Spleen (tissue), 11 donors: Measurements from ENCODE around the gene RASA3. TPM values are rescaled to one million over a fixed set of nuclear protein-coding genes. Genes with fewer than 3 reads are reported as not detected.
A peak's percentile ranks its signal among the peaks of the same experiment; 100 is the strongest.

ENCODE experiments used
- DNase-seq: peaks from one replicate; pipeline ENCODE4 v3.0.0-alpha.2; 2020
- H3K27ac ChIP-seq, 8 donors: fragments of 200-600 bp; sonication (generic) in 7 of 8; 1 replicate in 4 of 8; 2 replicates in 4 of 8; pipeline versions ENCODE4 v1.5.0 to v1.8.0; 2016 to 2021; ENCODE audit warnings: inconsistent platforms in 4 of 8, mild to moderate bottlenecking in 4 of 8, moderate library complexity in 1 of 8
- H3K27me3 ChIP-seq, 7 donors: fragments of 200-600 bp; sonication (generic) in 6 of 7; replicated peaks in 1 of 7; 1 replicate in 4 of 7; 2 replicates in 3 of 7; pipeline versions ENCODE4 v1.5.0 to v1.8.0; 2016 to 2021; ENCODE audit warnings: inconsistent platforms in 3 of 7, mild to moderate bottlenecking in 1 of 7
- H3K36me3 ChIP-seq, 6 donors: fragments of 200-600 bp; sonication (generic) in 5 of 6; 1 replicate in 4 of 6; 2 replicates in 2 of 6; pipeline versions ENCODE4 v1.5.0 to v1.8.0; 2016 to 2021; ENCODE audit warnings: inconsistent platforms in 2 of 6
- H3K4me1 ChIP-seq, 6 donors: fragments of 200-600 bp; sonication (generic) in 5 of 6; 1 replicate in 3 of 6; 2 replicates in 3 of 6; pipeline versions ENCODE4 v1.5.0 to v1.8.0; 2016 to 2021; ENCODE audit warnings: inconsistent platforms in 3 of 6
- H3K4me3 ChIP-seq, 8 donors: fragments of 200-600 bp; sonication (generic) in 7 of 8; 1 replicate in 4 of 8; 2 replicates in 4 of 8; pipeline versions ENCODE4 v1.5.0 to v1.8.0; 2016 to 2021; ENCODE audit warnings: inconsistent platforms in 4 of 8, mild to moderate bottlenecking in 4 of 8, moderate library complexity in 2 of 8
- H3K9me3 ChIP-seq, 8 donors: fragments of 200-600 bp; sonication (generic) in 7 of 8; 1 replicate in 4 of 8; 2 replicates in 4 of 8; pipeline versions ENCODE4 v1.5.0 to v1.8.0; 2016 to 2021; ENCODE audit warnings: inconsistent platforms in 4 of 8
- POLR2A ChIP-seq, 3 donors: fragments of 450-650 bp; IDR thresholded peaks; one replicate each; pipeline ENCODE4 v1.5.1; 2017; ENCODE audit warnings: antibody characterized with exemption in 3 of 3, mild to moderate bottlenecking in 1 of 3
- POLR2AphosphoS5 ChIP-seq, 3 donors: sonication (generic); formaldehyde crosslinking; IDR thresholded peaks; one replicate each; pipeline ENCODE4 v1.5.1; 2017; ENCODE audit warnings: antibody characterized with exemption in 3 of 3
- WGBS, 5 donors: extraction: QIAGEN DNeasy Blood & Tissue Kit in 3 of 5; methylation state at CpG; one replicate each; pipeline versions ENCODE4 v1.1.5 to v1.1.7; 2013 to 2018; 5-methylcytosine and 5-hydroxymethylcytosine counted together
- intact Hi-C: fragments of 100-400 bp; cut with DNase I; formaldehyde crosslinking; loops from one replicate; pipeline ENCODE4 v1.15.0; 2023; ENCODE audit warnings: low total_unique reads
- polyA plus RNA-seq, 3 donors: library from polyadenylated mRNA; stranded (reverse); fragments of 200-250 nt; gene quantifications; one replicate each; pipeline ENCODE4 v1.2.1, GENCODE V29; 2013
- total RNA-seq, 7 donors: library from RNA; depleted of rRNA in 3 of 7; stranded (reverse); fragments of >200 nt in 3 of 7; fragmentation: NEBNext Ultra II Directional in 4 of 7; extraction: Animal tissue kit (Norgen Biotek cat#: 25700) in 4 of 7; gene quantifications; one replicate each; pipeline versions ENCODE4 v1.1.0 to v1.2.1, GENCODE V29; 2016 to 2021
- TF ChIP-seq, protein P1 (sequence below), 11 experiments: fragments of 200-600 bp in 7 of 11; fragments of 450-650 bp in 4 of 11; sonication (generic) in 4 of 11; IDR thresholded peaks in 8 of 11; conservative IDR thresholded peaks in 3 of 11; 1 replicate in 7 of 11; 2 replicates in 4 of 11; pipeline versions ENCODE4 v1.4.0 to v1.8.0; 2016 to 2021; ENCODE audit warnings: antibody characterized with exemption in 11 of 11, inconsistent platforms in 4 of 11, mild to moderate bottlenecking in 1 of 11
- donor health status: healthy with polysubstance abuse.
- donor health status: DM: no; HTN: no; CAD: no; lungs with moderate emphysema.
- donor health status: DM: no; HTN: no; CAD: no.
- donor health status: Bipolar disorder and iron deficiency.
- donor health status: healthy.
- donor health status: DM: no; HTN: no; CAD: no.
- donor health status: DM: yes; HTN: yes; CAD: no.

RASA3 gene
- total and polyA plus RNA-seq, 10 donors: 11.7 to 52.8 (median 47.7) TPM

DNA sequence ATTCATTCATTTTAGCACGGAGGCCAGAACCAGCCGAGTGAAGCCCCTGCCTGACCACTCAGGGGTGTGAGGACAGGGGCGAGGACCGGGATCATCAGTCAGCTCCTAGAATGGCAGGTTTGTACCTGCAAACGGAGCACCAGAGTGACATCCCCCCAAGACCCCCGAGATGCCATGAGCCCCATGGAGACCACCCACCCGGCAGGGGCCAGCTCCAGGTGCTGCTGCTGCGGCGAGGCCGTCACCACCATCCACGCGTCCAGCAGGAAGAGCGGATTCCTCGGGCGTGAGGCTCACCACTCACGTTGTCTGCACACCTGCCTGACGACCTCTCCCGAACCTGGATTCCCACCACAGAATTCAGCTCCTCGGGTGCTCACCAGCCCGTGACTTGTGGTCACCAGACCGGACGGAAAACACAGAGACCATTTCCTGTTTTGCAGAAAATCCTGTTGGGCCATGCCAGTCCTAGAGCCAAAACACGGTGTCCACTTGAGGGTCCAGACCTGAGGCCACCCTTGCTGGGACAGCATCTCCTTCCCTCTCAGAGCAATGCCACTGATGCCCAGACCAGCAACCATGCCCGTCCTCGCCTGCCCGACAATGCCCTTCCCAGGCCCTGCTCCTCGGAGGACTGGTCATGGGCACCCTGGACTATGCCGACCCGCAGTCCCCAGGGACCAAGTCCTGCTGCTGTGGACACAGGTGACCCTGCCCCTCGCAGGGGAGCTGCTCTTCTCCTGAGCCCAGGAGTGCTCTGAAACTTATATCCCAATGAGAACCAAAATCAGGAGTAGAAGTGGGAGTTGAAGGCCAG, 74.2 kb downstream of the RASA3 start:
- no peaks in the 10 kb centered on the region for H3K27me3 ChIP-seq
- H3K4me3 ChIP-seq: peak overlapping the region in 1 of 8 donors; percentile 21
- TF ChIP-seq POLR2AphosphoS5 (IDR thresholded peaks at IDR 0.05) (peak in 1 of 3 donors; percentile 32), POLR2A (IDR thresholded peaks at IDR 0.05) (no peak)
- TF ChIP-seq, protein P1, sequence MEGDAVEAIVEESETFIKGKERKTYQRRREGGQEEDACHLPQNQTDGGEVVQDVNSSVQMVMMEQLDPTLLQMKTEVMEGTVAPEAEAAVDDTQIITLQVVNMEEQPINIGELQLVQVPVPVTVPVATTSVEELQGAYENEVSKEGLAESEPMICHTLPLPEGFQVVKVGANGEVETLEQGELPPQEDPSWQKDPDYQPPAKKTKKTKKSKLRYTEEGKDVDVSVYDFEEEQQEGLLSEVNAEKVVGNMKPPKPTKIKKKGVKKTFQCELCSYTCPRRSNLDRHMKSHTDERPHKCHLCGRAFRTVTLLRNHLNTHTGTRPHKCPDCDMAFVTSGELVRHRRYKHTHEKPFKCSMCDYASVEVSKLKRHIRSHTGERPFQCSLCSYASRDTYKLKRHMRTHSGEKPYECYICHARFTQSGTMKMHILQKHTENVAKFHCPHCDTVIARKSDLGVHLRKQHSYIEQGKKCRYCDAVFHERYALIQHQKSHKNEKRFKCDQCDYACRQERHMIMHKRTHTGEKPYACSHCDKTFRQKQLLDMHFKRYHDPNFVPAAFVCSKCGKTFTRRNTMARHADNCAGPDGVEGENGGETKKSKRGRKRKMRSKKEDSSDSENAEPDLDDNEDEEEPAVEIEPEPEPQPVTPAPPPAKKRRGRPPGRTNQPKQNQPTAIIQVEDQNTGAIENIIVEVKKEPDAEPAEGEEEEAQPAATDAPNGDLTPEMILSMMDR (IDR thresholded peaks at IDR 0.05 in 8 of 11, conservative IDR thresholded peaks at IDR 0.05 in 3 of 11): no peak
- peaks cover 25 to 81% (median 61%) of the 10 kb centered on the region in 6 donors for H3K4me1 ChIP-seq
- H3K9me3 ChIP-seq: no peaks in the 10 kb centered on the region
- WGBS, 5 donors: 74 to 85% (median 76%) methylated on average over 25 to 30 of the region's 30 CpGs
- peaks cover 0 to 66% (median 15%) of the 10 kb centered on the region in 6 donors for H3K36me3 ChIP-seq
- peak overlapping the region in 5 of 8 donors; percentile 26 to 65 (median 46) for H3K27ac ChIP-seq
- DNase-seq: no peak
- intact Hi-C loops: no loop called here

DNA sequence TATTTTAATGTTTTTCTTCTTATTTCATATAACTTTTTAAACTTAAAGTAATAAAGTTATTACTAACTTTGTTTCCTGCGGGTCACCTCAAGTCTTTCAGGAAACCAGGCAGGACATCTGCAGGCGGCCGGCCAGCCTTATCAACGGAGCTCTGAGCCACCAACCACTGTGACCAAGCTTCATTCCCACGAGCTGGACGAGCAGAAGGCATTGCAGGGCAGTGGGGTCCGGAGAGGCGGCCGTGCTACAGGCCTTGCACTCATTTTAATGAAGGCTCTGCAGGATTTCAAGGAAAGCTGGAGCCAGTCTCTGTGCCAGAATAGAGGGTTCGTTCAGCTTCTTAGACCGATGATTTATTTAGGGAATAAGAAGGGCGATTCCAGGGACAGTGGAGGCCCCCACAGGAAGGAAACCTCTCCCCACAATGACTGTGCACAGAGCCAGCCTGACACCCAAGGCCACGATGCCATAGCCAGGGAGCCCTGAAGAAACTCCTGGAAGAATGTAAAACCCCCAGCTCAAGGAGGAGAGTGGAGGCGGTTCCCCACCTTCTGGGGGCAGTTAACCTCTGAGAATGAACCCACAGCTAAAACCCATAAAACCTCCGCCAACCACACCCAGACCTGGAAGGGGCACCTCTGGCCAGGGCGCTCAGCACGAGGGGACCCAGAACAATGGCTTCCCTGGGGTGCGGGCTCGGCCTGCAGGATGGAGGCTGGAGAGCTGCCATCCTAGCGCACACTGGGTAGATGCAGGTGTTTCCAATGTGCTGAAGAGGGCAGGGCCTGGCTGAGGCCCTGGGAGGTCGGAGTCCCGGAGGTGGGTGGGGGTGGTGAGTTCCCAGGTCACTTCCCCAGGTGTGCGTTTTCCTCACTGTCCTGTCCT, 75.0 kb downstream of the RASA3 start:
- H3K9me3 ChIP-seq: no peaks in the 10 kb centered on the region
- H3K27ac ChIP-seq: peak overlapping the region in 4 of 8 donors; percentile 26 to 65 (median 52)
- H3K36me3 ChIP-seq: peaks cover 0 to 66% (median 15%) of the 10 kb centered on the region in 6 donors
- no peaks in the 10 kb centered on the region for H3K27me3 ChIP-seq
- no peak for DNase-seq
- H3K4me1 ChIP-seq: peaks cover 20 to 81% (median 60%) of the 10 kb centered on the region in 6 donors
- TF ChIP-seq, protein P1 (IDR thresholded peaks at IDR 0.05 in 8 of 11, conservative IDR thresholded peaks at IDR 0.05 in 3 of 11): no peak
- no peak for TF ChIP-seq POLR2A (IDR thresholded peaks at IDR 0.05)
- TF ChIP-seq POLR2AphosphoS5 (IDR thresholded peaks at IDR 0.05): no peak
- intact Hi-C loops: no loop called here
- H3K4me3 ChIP-seq: peak overlapping the region in 1 of 8 donors; percentile 21
- WGBS, 5 donors: 34 to 43% (median 38%) methylated on average over 22 to 23 of the region's 23 CpGs

DNA sequence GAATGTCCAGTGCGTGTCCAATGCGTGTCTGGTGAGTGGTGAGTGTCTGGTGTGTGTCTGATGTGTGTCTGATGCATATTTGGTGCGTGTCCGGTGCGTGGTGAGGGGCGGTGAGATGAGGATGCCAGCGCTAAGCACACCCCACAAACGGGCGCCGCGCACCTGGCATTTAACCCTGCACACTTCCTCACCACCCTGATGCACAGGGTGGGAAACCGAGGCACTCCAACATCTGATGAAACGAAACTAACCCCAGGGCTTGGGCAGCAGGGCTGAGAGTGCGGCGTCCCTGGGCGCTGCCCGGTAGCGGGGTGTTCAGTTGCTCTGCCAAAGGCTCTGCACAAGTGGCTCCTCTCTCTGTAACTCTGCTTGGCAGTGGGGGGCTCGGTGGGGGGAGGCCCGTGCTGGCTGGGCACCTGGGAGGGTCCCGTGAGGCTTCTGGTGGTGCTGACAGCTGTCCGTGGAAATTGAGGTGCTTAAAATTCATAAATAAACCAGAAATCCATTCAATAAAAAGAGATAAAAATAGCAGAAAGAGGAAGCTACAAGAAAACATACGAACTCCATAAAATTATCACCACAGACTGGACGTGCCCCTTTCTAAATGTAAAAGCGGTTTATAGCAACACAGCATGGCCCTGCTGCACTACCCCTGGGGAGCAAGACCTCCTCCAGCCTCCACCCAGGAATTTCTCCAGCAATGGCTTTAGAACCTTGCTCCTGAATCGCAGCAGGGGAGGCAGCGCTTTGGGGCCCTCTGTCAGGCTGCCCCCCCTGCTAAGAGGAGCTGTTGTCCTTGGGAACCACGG, 76.0 kb downstream of the RASA3 start:
- Histone ChIP-seq H3K27me3 (no peaks in the 10 kb centered on the region), H3K9me3 (no peaks in the 10 kb centered on the region), H3K36me3 (peaks cover 0 to 75% (median 20%) of the 10 kb centered on the region in 6 donors), H3K27ac (peak overlapping the region in 4 of 8 donors; percentile 14 to 65 (median 52)), H3K4me1 (peaks cover 20 to 82% (median 65%) of the 10 kb centered on the region in 6 donors), H3K4me3 (no peak overlapping the region)
- intact Hi-C loops: no loop called here
- WGBS, 5 donors: 70 to 78% (median 74%) methylated on average over 28 of the region's 28 CpGs
- TF ChIP-seq POLR2AphosphoS5 (IDR thresholded peaks at IDR 0.05): no peak
- TF ChIP-seq POLR2A (IDR thresholded peaks at IDR 0.05): no peak
- TF ChIP-seq, protein P1 (IDR thresholded peaks at IDR 0.05 in 8 of 11, conservative IDR thresholded peaks at IDR 0.05 in 3 of 11): no peak
- no peak for DNase-seq
